Stimulated activated naive CD8-positive, alpha-beta T cell treated with anti-CD3 and anti-CD28 coated beads, Interleukin-15, Interleukin-2, amounts not matched to agents 100 ng/mL and 50 ng/mL, for 24 hours (primary cell): ENCODE results near the gene TET2.
A peak's percentile ranks its signal among the peaks of the same experiment; 100 is the strongest.

Source experiments
- H3K27ac Mint-ChIP-seq: one replicate; pipeline ENCODE4 v1.8.0; 2021; ENCODE audit warnings: mild to moderate bottlenecking, mixed read lengths
- H3K27me3 Mint-ChIP-seq: one replicate; pipeline ENCODE4 v1.8.0; 2021; ENCODE audit warnings: mixed read lengths
- H3K36me3 Mint-ChIP-seq: one replicate; pipeline ENCODE4 v1.8.0; 2021; ENCODE audit warnings: low read depth, mixed read lengths
- H3K4me1 Mint-ChIP-seq: one replicate; pipeline ENCODE4 v1.8.0; 2021; ENCODE audit warnings: low read depth, mixed read lengths
- H3K4me3 Mint-ChIP-seq: one replicate; pipeline ENCODE4 v1.8.0; 2021; ENCODE audit warnings: mild to moderate bottlenecking, mixed read lengths
- H3K9me3 Mint-ChIP-seq: one replicate; pipeline ENCODE4 v1.8.0; 2021; ENCODE audit warnings: mixed read lengths

Gene TET2

GRCh38 chr4:105186701-105187161 lies 40.1 kb downstream of the TET2 start:
- H3K9me3 Mint-ChIP-seq = no peaks in the 10 kb centered on the region
- peaks cover 72% of the 10 kb centered on the region for H3K4me1 Mint-ChIP-seq
- H3K27ac Mint-ChIP-seq = no peak overlapping the region
- H3K36me3 Mint-ChIP-seq = peaks cover 29% of the 10 kb centered on the region
- H3K4me3 Mint-ChIP-seq = no peak overlapping the region
- no peaks in the 10 kb centered on the region for H3K27me3 Mint-ChIP-seq

GRCh38 chr4:105189855-105190650 lies 43.4 kb downstream of the TET2 start:
- Mint-ChIP-seq H3K27me3 (no peaks in the 10 kb centered on the region), H3K4me1 (peaks cover 90% of the 10 kb centered on the region), H3K27ac (peak overlapping the region; percentile 77), H3K36me3 (peaks cover 33% of the 10 kb centered on the region), H3K4me3 (no peak overlapping the region), H3K9me3 (no peaks in the 10 kb centered on the region)

- H3K27ac Mint-ChIP-seq = peak overlapping the region; percentile 96
- H3K9me3 Mint-ChIP-seq = no peaks in the 10 kb centered on the region
- no peaks in the 10 kb centered on the region for H3K27me3 Mint-ChIP-seq
- H3K36me3 Mint-ChIP-seq = peaks cover 49% of the 10 kb centered on the region
- H3K4me1 Mint-ChIP-seq = peaks cover 96% of the 10 kb centered on the region
- peak overlapping the region; percentile 58 for H3K4me3 Mint-ChIP-seq
Observed at GRCh38 chr4:105191621-105192210, 45.0 kb downstream of the TET2 start.

- H3K4me3 Mint-ChIP-seq = no peak overlapping the region
- no peaks in the 10 kb centered on the region for H3K27me3 Mint-ChIP-seq
- peaks cover 97% of the 10 kb centered on the region for H3K4me1 Mint-ChIP-seq
- H3K27ac Mint-ChIP-seq = no peak overlapping the region
- H3K36me3 Mint-ChIP-seq = peaks cover 49% of the 10 kb centered on the region
- no peaks in the 10 kb centered on the region for H3K9me3 Mint-ChIP-seq
Observed at GRCh38 chr4:105192474-105192873, 45.8 kb downstream of the TET2 start.

GRCh38 chr4:105192910-105193309 lies 46.2 kb downstream of the TET2 start:
- peak overlapping the region; percentile 65 for H3K27ac Mint-ChIP-seq
- H3K36me3 Mint-ChIP-seq = peaks cover 46% of the 10 kb centered on the region
- no peaks in the 10 kb centered on the region for H3K9me3 Mint-ChIP-seq
- peaks cover 94% of the 10 kb centered on the region for H3K4me1 Mint-ChIP-seq
- H3K4me3 Mint-ChIP-seq = no peak overlapping the region
- no peaks in the 10 kb centered on the region for H3K27me3 Mint-ChIP-seq

GRCh38 chr4:105193536-105193935 lies 46.9 kb downstream of the TET2 start:
- Mint-ChIP-seq H3K4me1 (peaks cover 87% of the 10 kb centered on the region), H3K36me3 (peaks cover 48% of the 10 kb centered on the region)

GRCh38 chr4:105194328-105195231 lies 47.9 kb downstream of the TET2 start:
- Mint-ChIP-seq H3K27me3 (no peaks in the 10 kb centered on the region), H3K9me3 (no peaks in the 10 kb centered on the region), H3K4me3 (peak overlapping the region; percentile 28), H3K4me1 (peaks cover 78% of the 10 kb centered on the region), H3K36me3 (peaks cover 54% of the 10 kb centered on the region), H3K27ac (peak overlapping the region; percentile 34)

More at GRCh38 chr4:105193536-105193935, 46.9 kb downstream of the TET2 start:
- Mint-ChIP-seq H3K27ac (no peak overlapping the region), H3K9me3 (no peaks in the 10 kb centered on the region), H3K4me3 (no peak overlapping the region), H3K27me3 (no peaks in the 10 kb centered on the region)

- Mint-ChIP-seq H3K27ac (peak overlapping the region; percentile 0), H3K9me3 (no peaks in the 10 kb centered on the region), H3K4me1 (peaks cover 63% of the 10 kb centered on the region), H3K27me3 (no peaks in the 10 kb centered on the region), H3K36me3 (peaks cover 57% of the 10 kb centered on the region), H3K4me3 (no peak overlapping the region)
Observed at GRCh38 chr4:105196523-105197145, 50.0 kb downstream of the TET2 start.

GRCh38 chr4:105197777-105198176 lies 51.1 kb downstream of the TET2 start:
- no peaks in the 10 kb centered on the region for H3K9me3 Mint-ChIP-seq
- H3K4me1 Mint-ChIP-seq = peaks cover 53% of the 10 kb centered on the region
- H3K27ac Mint-ChIP-seq = no peak overlapping the region
- no peak overlapping the region for H3K4me3 Mint-ChIP-seq
- no peaks in the 10 kb centered on the region for H3K27me3 Mint-ChIP-seq
- peaks cover 57% of the 10 kb centered on the region for H3K36me3 Mint-ChIP-seq

- Mint-ChIP-seq H3K36me3 (peaks cover 57% of the 10 kb centered on the region), H3K4me3 (no peak overlapping the region), H3K9me3 (no peaks in the 10 kb centered on the region), H3K4me1 (peaks cover 45% of the 10 kb centered on the region), H3K27ac (no peak overlapping the region), H3K27me3 (no peaks in the 10 kb centered on the region)
Observed at GRCh38 chr4:105198541-105198940, 51.9 kb downstream of the TET2 start.

GRCh38 chr4:105206214-105206613 lies 59.5 kb downstream of the TET2 start:
- no peak overlapping the region for H3K4me3 Mint-ChIP-seq
- no peaks in the 10 kb centered on the region for H3K27me3 Mint-ChIP-seq
- no peak overlapping the region for H3K27ac Mint-ChIP-seq
- peaks cover 4% of the 10 kb centered on the region for H3K9me3 Mint-ChIP-seq
- H3K36me3 Mint-ChIP-seq = peaks cover 46% of the 10 kb centered on the region
- H3K4me1 Mint-ChIP-seq = peaks cover 9% of the 10 kb centered on the region

GRCh38 chr4:105207386-105207785 lies 60.7 kb downstream of the TET2 start:
- no peaks in the 10 kb centered on the region for H3K27me3 Mint-ChIP-seq
- H3K27ac Mint-ChIP-seq = no peak overlapping the region
- peaks cover 4% of the 10 kb centered on the region for H3K9me3 Mint-ChIP-seq
- no peak overlapping the region for H3K4me3 Mint-ChIP-seq
- peaks cover 49% of the 10 kb centered on the region for H3K36me3 Mint-ChIP-seq
- peaks cover 9% of the 10 kb centered on the region for H3K4me1 Mint-ChIP-seq

GRCh38 chr4:105208561-105208960 lies 61.9 kb downstream of the TET2 start:
- Mint-ChIP-seq H3K9me3 (peaks cover 4% of the 10 kb centered on the region), H3K27me3 (no peaks in the 10 kb centered on the region), H3K27ac (no peak overlapping the region), H3K4me3 (no peak overlapping the region), H3K36me3 (peaks cover 50% of the 10 kb centered on the region), H3K4me1 (peaks cover 9% of the 10 kb centered on the region)

GRCh38 chr4:105210916-105211315 lies 64.2 kb downstream of the TET2 start:
- Mint-ChIP-seq H3K36me3 (peaks cover 54% of the 10 kb centered on the region), H3K27me3 (no peaks in the 10 kb centered on the region), H3K4me3 (no peak overlapping the region), H3K27ac (no peak overlapping the region), H3K9me3 (peaks cover 4% of the 10 kb centered on the region), H3K4me1 (peaks cover 24% of the 10 kb centered on the region)
